Stimulated activated CD4-positive, alpha-beta T cell treated with anti-CD3 and anti-CD28 coated beads, Interleukin-12 subunit alpha, Interleukin-12 subunit beta, amount 100 ng/mL, for 48 hours (primary cell): Measurements from ENCODE around the gene ADAMTSL2.
A peak's percentile ranks its signal among the peaks of the same experiment; 100 is the strongest.

Source experiments
- DNase-seq, 3 donors: peaks; one replicate each; pipeline ENCODE4 v3.0.0-alpha.2; 2020; ENCODE audit warnings: low read depth in 2 of 3, low spot score in 1 of 3

ADAMTSL2 gene

GRCh38 chr9:133603135-133603927 is 68.8 kb downstream of the ADAMTSL2 start:
- DNase-seq = no peak

GRCh38 chr9:133604214-133604613 is 69.7 kb downstream of the ADAMTSL2 start:
- peak in 1 of 3 donors; percentile 13 for DNase-seq

GRCh38 chr9:133604856-133605255 is 70.4 kb downstream of the ADAMTSL2 start:
- DNase-seq = no peak

GRCh38 chr9:133605446-133605845 is 70.9 kb downstream of the ADAMTSL2 start:
- DNase-seq = no peak

GRCh38 chr9:133605856-133606707 is 71.6 kb downstream of the ADAMTSL2 start:
- no peak for DNase-seq

- DNase-seq = no peak
Observed at GRCh38 chr9:133606708-133607025, 72.2 kb downstream of the ADAMTSL2 start.

- DNase-seq = no peak
Observed at GRCh38 chr9:133607381-133607780, 72.9 kb downstream of the ADAMTSL2 start.

- DNase-seq = no peak
Observed at GRCh38 chr9:133607976-133608375, 73.5 kb downstream of the ADAMTSL2 start.

GRCh38 chr9:133608382-133608781 is 73.9 kb downstream of the ADAMTSL2 start:
- no peak for DNase-seq

- no peak for DNase-seq
Observed at GRCh38 chr9:133608889-133609288, 74.4 kb downstream of the ADAMTSL2 start.

GRCh38 chr9:133609311-133610098 is 75.0 kb downstream of the ADAMTSL2 start, which contains the start of gene FAM163B:
FAM163B (minus strand) TSS chr9:133609389; CDS start chr9:133580223, 29,166 bp downstream.
- peak; percentile 5 to 20 (median 18) for DNase-seq

GRCh38 chr9:133610845-133611244 is 76.3 kb downstream of the ADAMTSL2 start:
- DNase-seq = no peak

- DNase-seq = no peak
Observed at GRCh38 chr9:133612051-133612450, 77.5 kb downstream of the ADAMTSL2 start.

- no peak for DNase-seq
Observed at GRCh38 chr9:133612816-133613215, 78.3 kb downstream of the ADAMTSL2 start.

GRCh38 chr9:133613432-133613831 is 78.9 kb downstream of the ADAMTSL2 start:
- DNase-seq = no peak

GRCh38 chr9:133614056-133614455 is 79.6 kb downstream of the ADAMTSL2 start:
- no peak for DNase-seq

GRCh38 chr9:133614678-133615077 is 80.2 kb downstream of the ADAMTSL2 start:
- DNase-seq = no peak

GRCh38 chr9:133615186-133615585 is 80.7 kb downstream of the ADAMTSL2 start:
- DNase-seq = no peak

GRCh38 chr9:133615606-133616188 is 81.2 kb downstream of the ADAMTSL2 start:
- DNase-seq = no peak

- DNase-seq = no peak
Observed at GRCh38 chr9:133616643-133617405, 82.3 kb downstream of the ADAMTSL2 start.
